HEK293 (cell line): ENCODE measurements around the gene CRNKL1.

Experiments
- CTCF ChIA-PET: fragments of 350-600 bp; formaldehyde crosslinking; extraction: SDS; loops from one replicate; lab custom pipeline; 2021; ENCODE audit warnings: antibody characterized with exemption; lab: Yijun Ruan, JAX
- POLR2A ChIA-PET: fragments of 300-600 bp; formaldehyde crosslinking; extraction: SDS; loops from one replicate; lab custom pipeline; 2020; ENCODE audit warnings: antibody characterized with exemption, inconsistent platforms; lab: Yijun Ruan, JAX
- H3K27ac ChIP-seq: fragments of 200-500 bp; sonication (Bioruptor generic); 2 replicates; pipeline ENCODE4 v1.5.1; 2014; ENCODE audit warnings: low read depth, low read length, control low read depth, inconsistent platforms; ENCODE audit errors: extremely low read depth
- H3K36me3 ChIP-seq, 2 experiments: fragments of 200-500 bp in 1 of 2; sonication (Bioruptor generic) in 1 of 2; 1 replicate in 1 of 2; 2 replicates in 1 of 2; pipeline ENCODE4 v1.5.1; 2014 to 2017; ENCODE audit warnings: inconsistent platforms in 2 of 2, low read length in 2 of 2; ENCODE audit not compliant: control insufficient read depth in 2 of 2, insufficient read depth in 1 of 2
- H3K4me1 ChIP-seq: fragments of 200-500 bp; sonication (Bioruptor generic); 2 replicates; pipeline ENCODE4 v1.5.1; 2014; ENCODE audit warnings: mild to moderate bottlenecking, low read length, inconsistent platforms; ENCODE audit not compliant: control insufficient read depth, insufficient read depth
- H3K4me3 ChIP-seq: 2 replicates; pipeline ENCODE4 v1.5.1; 2011; ENCODE audit warnings: low read depth, mild to moderate bottlenecking, control low read depth, low read length, moderate library complexity
- H3K9me3 ChIP-seq: fragments of 200-500 bp; sonication (Bioruptor generic); 2 replicates; pipeline ENCODE4 v1.5.1; 2014; ENCODE audit warnings: low read depth, low read length, inconsistent platforms; ENCODE audit not compliant: control insufficient read depth, insufficient read depth
- BCL11B ChIP-seq: fragments of 450-650 bp; formaldehyde crosslinking; IDR thresholded peaks from 2 replicates; pipeline ENCODE4 v1.5.1; 2016; ENCODE audit warnings: low read depth, missing biosample characterization, missing genetic modification characterization
- GLI4 ChIP-seq: fragments of 450-650 bp; formaldehyde crosslinking; IDR thresholded peaks from 2 replicates; pipeline ENCODE4 v1.5.1; 2016; ENCODE audit warnings: missing biosample characterization, missing genetic modification characterization
- KLF8 ChIP-seq: fragments of 450-650 bp; formaldehyde crosslinking; IDR thresholded peaks from 2 replicates; pipeline ENCODE4 v1.5.1; 2016; ENCODE audit warnings: missing biosample characterization, missing genetic modification characterization
- PBX3 ChIP-seq: sonication (generic); formaldehyde crosslinking; IDR thresholded peaks from 2 replicates; pipeline ENCODE4 v1.8.1; 2022; ENCODE audit warnings: mild to moderate bottlenecking, moderate library complexity, missing genetic modification reagents
- PRDM1 ChIP-seq: fragments of 450-650 bp; formaldehyde crosslinking; IDR thresholded peaks from 2 replicates; pipeline ENCODE4; 2016; ENCODE audit warnings: missing biosample characterization, missing genetic modification characterization
- YY1 ChIP-seq: fragments of 450-650 bp; formaldehyde crosslinking; IDR thresholded peaks from 2 replicates; pipeline ENCODE4 v1.5.1; 2018; ENCODE audit warnings: missing biosample characterization, missing genetic modification characterization
- ZBTB1 ChIP-seq: fragments of 450-650 bp; formaldehyde crosslinking; IDR thresholded peaks from 2 replicates; pipeline ENCODE4 v1.5.1; 2016; ENCODE audit warnings: missing biosample characterization, missing genetic modification characterization
- ZBTB17 ChIP-seq: fragments of 450-650 bp; formaldehyde crosslinking; IDR thresholded peaks from 2 replicates; pipeline ENCODE4 v1.5.1; 2016; ENCODE audit warnings: missing biosample characterization, missing genetic modification characterization
- ZBTB21 ChIP-seq: fragments of 450-650 bp; formaldehyde crosslinking; IDR thresholded peaks from 2 replicates; pipeline ENCODE4 v1.5.1; 2017; ENCODE audit warnings: missing biosample characterization, missing genetic modification characterization
- ZBTB49 ChIP-seq: fragments of 450-650 bp; formaldehyde crosslinking; IDR thresholded peaks from 2 replicates; pipeline ENCODE4 v1.5.1; 2016; ENCODE audit warnings: missing biosample characterization, missing genetic modification characterization, low read depth
- ZEB2 ChIP-seq: fragments of 450-650 bp; formaldehyde crosslinking; IDR thresholded peaks from 2 replicates; pipeline ENCODE4 v1.5.1; 2016; ENCODE audit warnings: missing biosample characterization, missing genetic modification characterization
- ZNF10 ChIP-seq: fragments of 450-650 bp; formaldehyde crosslinking; IDR thresholded peaks from 2 replicates; pipeline ENCODE4 v1.5.1; 2017; ENCODE audit warnings: missing biosample characterization, missing genetic modification characterization
- ZNF211 ChIP-seq: fragments of 450-650 bp; formaldehyde crosslinking; IDR thresholded peaks from 2 replicates; pipeline ENCODE4 v1.5.1; 2016; ENCODE audit warnings: low read depth, missing biosample characterization, missing genetic modification characterization
- ZNF24 ChIP-seq: fragments of 450-650 bp; formaldehyde crosslinking; IDR thresholded peaks from 2 replicates; pipeline ENCODE4 v1.5.1; 2016; ENCODE audit warnings: missing biosample characterization, missing genetic modification characterization
- ZNF26 ChIP-seq: fragments of 450-650 bp; formaldehyde crosslinking; IDR thresholded peaks from 2 replicates; pipeline ENCODE4 v1.5.1; 2016; ENCODE audit warnings: missing biosample characterization, missing genetic modification characterization
- ZNF311 ChIP-seq: fragments of 450-650 bp; formaldehyde crosslinking; IDR thresholded peaks from 2 replicates; pipeline ENCODE4 v1.5.1; 2017; ENCODE audit warnings: missing biosample characterization, missing genetic modification characterization, borderline replicate concordance
- ZNF350 ChIP-seq: fragments of 450-650 bp; formaldehyde crosslinking; IDR thresholded peaks from 2 replicates; pipeline ENCODE4 v1.5.0; 2017; ENCODE audit warnings: missing biosample characterization, mild to moderate bottlenecking, missing genetic modification characterization
- ZNF366 ChIP-seq: fragments of 450-650 bp; formaldehyde crosslinking; conservative IDR thresholded peaks from 2 replicates; pipeline ENCODE4 v1.5.1; 2016; ENCODE audit warnings: missing biosample characterization, missing genetic modification characterization
- ZNF548 ChIP-seq: fragments of 450-650 bp; formaldehyde crosslinking; IDR thresholded peaks from 2 replicates; pipeline ENCODE4 v1.5.1; 2016; ENCODE audit warnings: missing biosample characterization, missing genetic modification characterization
- ZNF585B ChIP-seq: fragments of 450-650 bp; formaldehyde crosslinking; IDR thresholded peaks from 2 replicates; pipeline ENCODE4 v1.5.1; 2016; ENCODE audit warnings: missing biosample characterization, missing genetic modification characterization
- ZNF654 ChIP-seq: fragments of 450-650 bp; formaldehyde crosslinking; IDR thresholded peaks from 2 replicates; pipeline ENCODE4 v1.5.1; 2016; ENCODE audit warnings: low read depth, missing biosample characterization, missing genetic modification characterization
- ZNF692 ChIP-seq: fragments of 450-650 bp; formaldehyde crosslinking; IDR thresholded peaks from 2 replicates; pipeline ENCODE4 v1.5.1; 2016; ENCODE audit warnings: missing biosample characterization, missing genetic modification characterization
- ZNF785 ChIP-seq: fragments of 450-650 bp; formaldehyde crosslinking; IDR thresholded peaks from 2 replicates; pipeline ENCODE4 v1.5.1; 2016; ENCODE audit warnings: missing biosample characterization, missing genetic modification characterization
- ZSCAN23 ChIP-seq: fragments of 450-650 bp; formaldehyde crosslinking; IDR thresholded peaks from 2 replicates; pipeline ENCODE4 v1.5.1; 2016; ENCODE audit warnings: missing biosample characterization, missing genetic modification characterization
- TF ChIP-seq, protein P1 (sequence below): fragments of 450-650 bp; formaldehyde crosslinking; IDR thresholded peaks from 2 replicates; pipeline ENCODE4 v1.5.1; 2016; ENCODE audit warnings: missing biosample characterization, missing genetic modification characterization

The CRNKL1 gene

DNA sequence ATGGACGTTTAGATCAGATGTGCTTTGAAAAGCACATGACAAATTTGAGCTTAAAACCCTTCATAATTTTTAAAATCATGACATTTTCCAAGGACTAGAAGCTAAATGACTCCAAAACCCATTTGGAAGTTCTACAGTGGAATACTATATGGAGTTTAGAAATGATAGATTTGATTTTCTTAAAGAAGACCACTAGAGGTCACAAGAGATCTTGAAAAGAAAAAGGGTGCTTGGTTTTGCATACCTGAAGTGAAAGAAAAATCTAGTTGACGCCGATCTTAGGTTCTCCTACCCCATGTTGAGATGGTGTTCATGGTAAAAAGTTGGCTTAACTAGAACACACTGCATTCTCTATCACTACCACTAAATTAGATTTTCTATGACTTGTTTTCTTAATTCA, 31.5 kb upstream of the CRNKL1 start:
- no peak overlapping the region for H3K27ac ChIP-seq
- H3K4me1 ChIP-seq, result no peaks in the 10 kb centered on the region
- no peaks in the 10 kb centered on the region for H3K9me3 ChIP-seq
- POLR2A ChIA-PET, result no interaction called here
- no peak overlapping the region for H3K4me3 ChIP-seq
- CTCF ChIA-PET, result interaction anchor here (0.5 to 5.7 kb wide), 28 partner anchors 8 to 1706 kb away, joined by 3 to 47 read pairs (median 3); no protein-coding TSS in a partner anchor
- TF ChIP-seq ZBTB21 (tag by site-specific recombination) (no peak), ZNF311 (tag by site-specific recombination) (no peak), ZNF211 (tag by site-specific recombination) (no peak), GLI4 (tag by site-specific recombination) (no peak), ZNF26 (tag by site-specific recombination) (no peak), ZNF24 (tag by site-specific recombination) (no peak), ZNF692 (tag by site-specific recombination) (no peak), ZNF654 (tag by site-specific recombination) (peak; percentile 86), ZEB2 (tag by site-specific recombination) (0 out of 2 replicates have a peak, but pooled peaks have one; percentile 24), KLF8 (tag by site-specific recombination) (no peak), ZBTB1 (tag by site-specific recombination) (no peak), ZNF585B (tag by site-specific recombination) (no peak)
- TF ChIP-seq, protein P1, sequence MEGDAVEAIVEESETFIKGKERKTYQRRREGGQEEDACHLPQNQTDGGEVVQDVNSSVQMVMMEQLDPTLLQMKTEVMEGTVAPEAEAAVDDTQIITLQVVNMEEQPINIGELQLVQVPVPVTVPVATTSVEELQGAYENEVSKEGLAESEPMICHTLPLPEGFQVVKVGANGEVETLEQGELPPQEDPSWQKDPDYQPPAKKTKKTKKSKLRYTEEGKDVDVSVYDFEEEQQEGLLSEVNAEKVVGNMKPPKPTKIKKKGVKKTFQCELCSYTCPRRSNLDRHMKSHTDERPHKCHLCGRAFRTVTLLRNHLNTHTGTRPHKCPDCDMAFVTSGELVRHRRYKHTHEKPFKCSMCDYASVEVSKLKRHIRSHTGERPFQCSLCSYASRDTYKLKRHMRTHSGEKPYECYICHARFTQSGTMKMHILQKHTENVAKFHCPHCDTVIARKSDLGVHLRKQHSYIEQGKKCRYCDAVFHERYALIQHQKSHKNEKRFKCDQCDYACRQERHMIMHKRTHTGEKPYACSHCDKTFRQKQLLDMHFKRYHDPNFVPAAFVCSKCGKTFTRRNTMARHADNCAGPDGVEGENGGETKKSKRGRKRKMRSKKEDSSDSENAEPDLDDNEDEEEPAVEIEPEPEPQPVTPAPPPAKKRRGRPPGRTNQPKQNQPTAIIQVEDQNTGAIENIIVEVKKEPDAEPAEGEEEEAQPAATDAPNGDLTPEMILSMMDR, result 0 out of 2 replicates have a peak, but pooled peaks have one; percentile 28
- no peaks in the 10 kb centered on the region for H3K36me3 ChIP-seq

DNA sequence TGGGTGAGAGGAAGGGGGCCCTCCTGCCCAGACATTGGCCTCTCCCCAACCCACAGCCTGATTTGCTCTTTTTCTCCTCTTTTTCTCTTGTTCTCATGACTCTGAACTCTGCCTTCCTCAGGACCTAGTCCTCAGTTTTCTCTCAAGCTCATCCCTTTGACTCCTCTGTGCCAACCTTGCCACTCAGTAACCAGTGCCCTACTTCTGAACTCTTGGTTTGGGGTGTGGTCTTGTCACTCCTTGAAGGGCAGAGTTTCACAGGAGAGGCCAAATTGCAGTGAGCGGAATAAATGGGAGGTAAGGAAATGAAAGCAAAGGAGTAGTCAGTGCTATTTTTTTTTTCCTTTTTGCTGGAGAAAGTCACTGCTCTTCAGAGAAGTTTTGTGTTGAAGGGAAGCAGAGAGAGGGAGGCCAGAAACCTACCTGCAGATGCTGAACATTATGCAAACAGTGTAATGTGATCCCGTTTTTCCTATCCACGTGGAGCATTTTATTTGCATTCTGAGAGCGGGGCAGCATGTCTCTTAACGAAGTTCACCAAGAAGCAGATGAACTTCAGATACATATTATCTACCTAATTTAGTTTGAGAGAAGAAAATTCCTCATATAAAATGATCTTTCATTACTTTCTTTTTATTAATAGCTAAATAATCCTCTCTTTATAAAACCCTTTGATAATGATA, 27.0 kb upstream of the CRNKL1 start:
- no peaks in the 10 kb centered on the region for H3K4me1 ChIP-seq
- H3K9me3 ChIP-seq, result no peaks in the 10 kb centered on the region
- H3K36me3 ChIP-seq, result no peaks in the 10 kb centered on the region
- CTCF ChIA-PET, result interaction anchor here (0.7 kb wide), 2 partner anchors 57 to 125 kb away, joined by 3 to 4 read pairs; no protein-coding TSS in a partner anchor
- H3K4me3 ChIP-seq, result no peak overlapping the region
- POLR2A ChIA-PET, result no interaction called here
- H3K27ac ChIP-seq, result no peak overlapping the region
- TF ChIP-seq ZBTB49 (no peak), PBX3 (CRISPR knock-in tag) (no peak), ZNF548 (no peak), ZNF350 (tag by site-specific recombination) (no peak), BCL11B (tag by site-specific recombination) (no peak), ZNF585B (tag by site-specific recombination) (no peak), ZSCAN23 (tag by site-specific recombination) (no peak), ZNF10 (tag by site-specific recombination) (no peak), ZNF366 (tag by site-specific recombination) (0 out of 2 replicates have a peak, but pooled peaks have one; percentile 26), PRDM1 (peak; percentile 37; the same call in 1 of the 2 replicates), YY1 (tag by site-specific recombination) (no peak), ZBTB17 (tag by site-specific recombination) (no peak), ZNF785 (tag by site-specific recombination) (no peak)
